COLO829 (cell line): ENCODE results near the gene DAPL1.

Experiments used
- DNase-seq: peaks from one replicate; pipeline ENCODE4 v3.0.0; 2012; ENCODE audit warnings: low spot score

Gene DAPL1

GRCh38 chr2:158777077-158777476, 18.0 kb upstream of the DAPL1 start:
- DNase-seq = no peak

GRCh38 chr2:158778243-158778642, 16.9 kb upstream of the DAPL1 start:
- no peak for DNase-seq

DNA sequence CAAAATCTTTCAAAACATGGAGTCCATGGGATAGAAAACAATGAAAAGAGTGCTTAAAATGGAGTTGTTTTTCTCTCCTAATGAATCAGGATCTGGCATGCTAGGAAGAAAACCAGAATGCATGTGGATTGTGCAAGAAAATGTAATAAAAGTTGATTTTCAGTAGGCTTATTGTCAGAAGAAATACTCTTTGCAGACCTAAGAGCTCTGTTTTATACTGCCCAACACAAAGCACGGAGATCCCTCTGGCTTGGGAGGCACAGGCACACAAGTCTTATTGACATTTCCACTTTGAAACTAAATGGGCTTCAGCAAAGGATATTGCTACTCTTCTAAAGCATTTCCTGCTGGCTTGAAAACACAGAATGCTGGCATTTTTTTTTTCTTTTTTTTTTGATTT, 15.5 kb upstream of the DAPL1 start:
- no peak for DNase-seq

GRCh38 chr2:158781353-158781961, 13.7 kb upstream of the DAPL1 start:
- peak; percentile 91 for DNase-seq

GRCh38 chr2:158782136-158782535, 13.0 kb upstream of the DAPL1 start:
- DNase-seq = peak; percentile 67

DNA sequence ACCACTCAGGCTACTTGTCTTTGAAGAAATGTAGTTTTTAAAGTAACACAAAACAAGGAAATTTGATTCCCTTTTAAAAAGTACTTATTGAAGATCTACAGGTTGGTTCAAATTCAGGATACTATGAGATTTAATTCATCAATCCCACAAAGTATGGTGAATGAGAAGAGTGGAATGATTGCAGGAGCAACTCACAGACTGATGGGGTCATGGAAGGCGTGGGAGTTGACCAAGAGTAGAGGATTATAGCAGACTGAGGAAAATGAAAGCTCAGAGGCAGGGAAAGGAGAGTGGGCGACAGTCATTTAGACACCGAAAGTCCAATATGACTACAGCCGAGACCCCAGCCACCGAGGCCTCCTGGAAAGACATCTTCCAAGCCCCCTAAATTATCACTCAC, 12.5 kb upstream of the DAPL1 start:
- peak; percentile 33 for DNase-seq

- DNase-seq = no peak
Measured at GRCh38 chr2:158783923-158784322, 11.2 kb upstream of the DAPL1 start.

DNA sequence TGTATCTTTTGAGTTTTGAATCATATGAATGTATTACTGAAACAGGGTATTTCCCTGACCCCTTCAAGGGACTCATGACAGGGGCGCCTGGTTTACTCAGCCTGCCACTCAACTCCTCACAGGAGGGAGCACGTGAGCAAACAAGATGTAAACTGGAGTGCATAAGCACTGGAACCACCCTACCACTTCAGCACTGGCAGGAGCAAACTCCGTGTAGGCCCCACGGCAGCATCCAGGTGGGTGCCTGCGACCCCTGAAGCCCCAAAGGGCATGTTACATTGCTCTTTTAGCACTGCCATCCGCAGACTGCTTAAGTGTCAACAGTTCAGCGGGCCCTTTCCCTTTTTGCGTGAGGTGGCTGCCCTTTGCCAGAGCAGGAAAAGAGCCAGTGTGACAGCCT, 8.2 kb upstream of the DAPL1 start:
- DNase-seq = no peak

- peak; percentile 87 for DNase-seq
Measured at GRCh38 chr2:158788951-158789350, 6.2 kb upstream of the DAPL1 start.

DNA sequence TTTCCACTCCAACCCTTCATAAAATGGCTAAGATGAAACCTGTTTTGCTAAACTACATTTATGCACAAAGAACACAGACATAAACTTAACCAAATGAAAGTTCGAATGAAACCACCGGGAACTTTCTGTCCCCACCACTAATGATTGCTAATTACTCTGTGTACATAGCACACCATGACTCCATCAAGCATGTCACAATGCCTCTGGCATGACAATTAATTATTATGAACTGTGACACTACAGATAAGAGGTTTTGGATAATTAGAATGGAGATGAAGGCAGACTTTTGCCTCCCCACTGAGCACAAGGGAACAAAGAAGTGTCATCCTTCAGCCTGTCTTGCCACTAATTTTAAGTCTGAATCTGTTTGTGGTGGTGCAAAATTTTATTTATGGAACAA, 1.5 kb downstream of the DAPL1 start:
- no peak for DNase-seq

GRCh38 chr2:158797963-158798700, 3.0 kb downstream of the DAPL1 start:
- DNase-seq = peak; percentile 30

DNA sequence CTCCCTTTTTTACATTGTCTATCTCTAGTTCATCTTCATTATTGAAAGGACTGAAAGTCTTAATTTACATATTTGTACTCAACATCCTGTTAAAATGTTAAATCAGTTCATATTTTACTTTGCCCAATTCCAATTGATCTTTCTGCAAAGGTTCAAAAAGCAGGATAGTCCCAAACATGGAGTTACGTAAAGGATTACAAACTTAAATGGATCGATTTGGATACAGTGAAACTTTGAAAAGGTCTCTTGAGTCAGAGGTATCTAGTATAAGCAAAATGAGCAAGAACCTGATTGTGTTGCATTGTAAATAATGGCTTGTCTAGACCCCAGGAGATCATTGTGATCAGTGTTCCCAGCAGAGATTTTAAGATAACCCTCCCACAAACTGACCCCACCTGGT, 4.1 kb downstream of the DAPL1 start:
- no peak for DNase-seq

DNA sequence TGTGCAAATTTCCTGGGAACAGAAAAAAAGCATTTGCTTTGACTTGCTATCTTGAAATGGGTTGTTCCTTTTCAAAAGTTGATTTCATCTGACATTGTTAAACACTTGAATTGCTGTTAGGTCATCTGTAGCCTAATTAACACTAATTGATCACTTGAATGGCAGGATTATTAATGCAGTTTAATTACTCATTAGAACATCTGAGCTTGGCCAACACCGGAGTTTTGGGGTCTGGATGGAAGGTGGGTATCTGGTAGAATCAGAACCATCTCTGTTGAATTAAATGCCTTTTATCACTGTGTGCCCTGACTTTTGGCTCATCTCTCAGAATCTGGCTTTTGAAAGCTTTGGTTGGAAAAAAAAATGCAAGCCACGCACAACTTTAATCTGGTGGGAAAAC, 8.4 kb downstream of the DAPL1 start:
- DNase-seq = no peak

- DNase-seq = no peak
Measured at GRCh38 chr2:158805255-158805654, 10.1 kb downstream of the DAPL1 start.

DNA sequence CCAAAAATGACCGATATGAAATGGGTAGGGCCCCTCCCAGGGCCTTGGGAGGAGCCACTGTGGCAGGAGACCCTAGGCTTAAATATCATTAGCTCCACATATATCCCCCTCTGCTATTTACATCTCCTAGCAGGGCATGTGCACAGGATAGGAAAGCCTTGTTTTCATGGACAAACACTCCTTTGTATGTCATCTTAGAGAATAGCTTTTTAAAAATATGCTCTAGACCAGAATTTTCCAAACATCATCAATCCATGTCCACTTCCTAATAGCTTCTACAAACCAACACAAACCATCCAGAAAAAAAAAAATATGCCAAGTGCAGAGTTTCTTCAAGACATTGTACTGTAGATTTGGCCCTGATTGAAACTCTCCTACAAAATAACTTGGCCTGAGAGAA, 10.8 kb downstream of the DAPL1 start:
- peak; percentile 64 for DNase-seq

DNA sequence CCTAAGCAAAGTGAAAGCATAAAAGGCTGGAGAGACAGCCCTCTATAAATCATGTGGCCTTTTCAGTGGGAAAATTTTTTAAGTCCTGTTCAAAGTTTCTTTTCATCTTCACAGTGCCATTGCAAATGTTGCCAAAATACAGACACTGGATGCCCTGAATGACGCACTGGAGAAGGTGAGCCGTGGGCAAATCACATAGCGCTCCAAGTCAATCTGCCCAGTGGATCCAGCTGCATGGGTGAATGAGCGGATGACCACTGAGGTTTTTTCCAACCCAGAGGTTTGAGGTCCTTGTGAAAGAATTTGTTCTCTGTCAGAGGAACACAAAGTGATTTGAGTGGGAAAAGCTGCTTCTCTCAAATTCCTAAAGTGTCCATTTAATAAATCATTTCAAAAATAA, 11.8 kb downstream of the DAPL1 start:
- DNase-seq = no peak

GRCh38 chr2:158808426-158808825, 13.3 kb downstream of the DAPL1 start:
- DNase-seq = no peak

DNA sequence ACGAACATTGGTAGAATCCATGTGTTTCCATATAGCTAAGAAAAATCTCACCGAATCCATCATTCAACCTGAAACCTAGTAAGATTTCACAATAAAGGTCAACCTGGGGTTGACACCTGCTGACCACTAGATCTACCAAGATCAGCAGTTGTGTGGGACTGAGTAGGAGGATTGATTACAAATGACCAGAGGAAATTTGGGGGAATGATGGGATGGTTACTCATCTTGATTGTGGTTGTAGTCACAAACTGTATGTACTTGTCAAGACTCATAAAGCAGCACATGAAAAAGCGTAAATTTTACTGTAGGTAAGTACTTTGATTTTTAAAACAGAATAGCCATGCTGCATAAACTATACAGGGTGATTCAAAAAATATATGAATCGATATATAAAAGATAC, 14.7 kb downstream of the DAPL1 start:
- no peak for DNase-seq

DNA sequence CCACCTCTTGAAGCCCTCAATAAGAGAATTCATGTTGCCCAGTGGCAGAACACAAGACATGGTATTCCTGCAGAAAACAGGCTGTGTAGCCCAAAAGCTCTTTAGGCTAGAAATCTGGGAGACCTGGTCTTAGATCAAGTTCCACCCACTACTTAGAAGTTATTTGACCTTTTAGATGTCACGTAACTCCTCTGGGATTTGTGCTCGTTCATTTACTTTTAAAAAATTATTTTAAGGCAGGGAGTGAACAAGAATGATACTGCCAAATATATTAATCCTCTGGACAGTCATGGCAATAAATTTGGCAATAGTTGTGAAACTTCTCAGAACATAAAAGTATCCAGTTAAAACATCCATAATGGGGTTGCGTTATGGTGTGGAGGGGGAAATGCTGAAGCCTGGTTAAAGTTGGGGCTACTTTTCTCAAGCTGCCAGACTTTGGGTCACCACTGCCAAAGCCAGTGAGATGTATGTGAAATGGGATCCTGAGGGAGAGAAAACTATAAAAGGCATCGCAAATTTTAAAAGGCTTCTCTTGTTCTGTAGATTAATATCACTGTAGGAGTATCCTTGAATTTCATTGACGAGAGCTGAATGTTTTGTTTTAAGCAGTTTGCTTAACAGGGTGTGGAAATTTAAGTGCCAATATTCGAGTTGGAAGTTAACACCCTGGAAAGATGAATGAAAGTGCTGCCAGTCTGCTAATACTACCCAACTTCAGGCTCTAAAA, 15.8 kb downstream of the DAPL1 start:
- no peak for DNase-seq

GRCh38 chr2:158815166-158815565, 20.0 kb downstream of the DAPL1 start:
- DNase-seq = no peak

GRCh38 chr2:158815658-158816057, 20.5 kb downstream of the DAPL1 start:
- DNase-seq = no peak

GRCh38 chr2:158817588-158817987, 22.5 kb downstream of the DAPL1 start:
- no peak for DNase-seq

- DNase-seq = no peak
Measured at GRCh38 chr2:158818511-158818910, 23.4 kb downstream of the DAPL1 start.
